Kidney tubule cell (primary cell): Measurements from ENCODE around the gene CYTH1.

Experiments used
- DNase-seq: peaks from one replicate; pipeline ENCODE4 v3.0.0-alpha.2; 2018; ENCODE audit warnings: low spot score

CYTH1 gene

DNA sequence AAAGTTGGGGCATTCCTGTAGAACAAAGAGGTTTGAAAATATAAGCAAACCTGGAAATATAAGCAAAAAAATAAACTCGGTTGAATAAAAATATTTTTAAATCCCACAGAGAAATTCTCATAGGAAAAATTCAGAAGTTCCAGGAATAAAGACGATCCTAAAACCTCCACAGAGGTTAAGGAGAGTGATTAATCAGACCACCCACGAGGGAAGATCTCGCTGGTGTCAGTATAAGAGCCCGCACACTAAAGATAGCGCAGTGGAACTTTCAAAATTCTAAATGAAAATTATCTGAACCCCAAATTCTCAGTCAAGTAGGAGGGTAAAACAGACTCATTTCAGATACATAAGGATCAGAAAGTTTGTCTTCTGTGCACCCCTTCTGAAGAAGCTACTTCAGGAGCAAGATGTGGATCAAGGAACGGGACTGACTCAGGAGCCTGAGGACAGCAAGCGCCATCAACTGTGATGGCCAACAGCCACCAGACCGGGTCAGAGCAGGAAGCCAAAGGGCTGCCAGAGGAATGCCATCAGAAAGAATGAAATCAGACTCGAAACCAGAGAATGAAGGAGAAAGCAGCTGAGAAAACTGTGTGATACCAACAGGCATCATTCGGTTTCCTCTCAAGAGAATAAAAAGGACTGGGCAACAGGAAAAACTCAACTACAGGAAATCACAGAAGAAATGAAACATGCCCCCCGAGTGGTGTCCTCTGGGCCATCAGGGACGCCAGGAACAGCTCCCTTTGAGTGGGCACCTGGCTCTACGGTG lies 66.9 kb downstream of the CYTH1 start:
- no peak for DNase-seq

GRCh38 chr17:78714534-78714933 lies 67.5 kb downstream of the CYTH1 start:
- no peak for DNase-seq

DNA sequence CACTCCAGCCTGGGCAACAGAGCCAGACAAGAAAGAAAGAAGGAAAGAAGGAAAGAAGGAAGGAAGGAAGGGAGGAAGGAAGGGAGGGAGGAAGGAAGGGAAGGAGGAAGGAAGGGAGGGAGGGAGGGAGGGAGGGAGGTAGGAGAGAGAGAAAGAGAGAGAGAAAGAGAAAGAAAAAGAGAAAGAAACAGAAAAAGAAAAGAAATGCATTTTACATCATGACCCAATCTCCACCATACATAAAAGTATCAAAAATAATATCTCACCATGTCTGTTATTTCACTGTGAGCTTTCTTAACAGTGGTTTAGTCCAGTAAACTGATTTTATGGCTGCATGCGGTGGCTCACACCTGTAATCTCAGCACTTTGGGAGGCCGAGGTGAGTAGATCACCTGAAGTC lies 70.0 kb downstream of the CYTH1 start:
- no peak for DNase-seq

GRCh38 chr17:78710607-78711006 lies 71.5 kb downstream of the CYTH1 start:
- DNase-seq, result no peak

GRCh38 chr17:78709751-78710181 lies 72.3 kb downstream of the CYTH1 start:
- DNase-seq, result no peak

- peak; percentile 56 for DNase-seq
These were observed 72.9 kb downstream of the CYTH1 start for GRCh38 chr17:78709119-78709681.

GRCh38 chr17:78708510-78708973 lies 73.5 kb downstream of the CYTH1 start:
- DNase-seq, result peak; percentile 84

- DNase-seq, result no peak
These were observed 74.2 kb downstream of the CYTH1 start for GRCh38 chr17:78707923-78708322.

DNA sequence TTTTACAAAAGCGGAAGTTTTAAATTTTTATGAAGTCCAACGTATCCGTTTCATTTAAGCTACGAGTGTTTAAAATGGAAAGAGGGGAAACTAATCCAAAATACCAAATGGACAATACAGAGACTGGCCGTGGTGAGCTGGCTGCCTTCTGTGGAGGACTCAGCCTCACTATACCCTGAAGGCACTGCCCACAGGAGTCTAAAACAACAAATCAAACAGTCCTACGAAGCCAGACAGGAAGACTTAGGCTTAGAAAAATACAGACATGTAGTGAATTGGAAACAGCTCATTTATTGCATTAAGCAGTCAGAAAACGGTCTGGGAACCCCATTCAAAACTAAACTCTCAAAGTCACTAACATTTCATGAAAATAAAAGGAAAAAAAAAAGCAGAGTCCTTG lies 75.1 kb downstream of the CYTH1 start:
- peak; percentile 74 for DNase-seq

GRCh38 chr17:78706271-78706915 lies 75.7 kb downstream of the CYTH1 start:
- DNase-seq, result peak; percentile 97

GRCh38 chr17:78705071-78705470 lies 77.0 kb downstream of the CYTH1 start:
- no peak for DNase-seq

DNA sequence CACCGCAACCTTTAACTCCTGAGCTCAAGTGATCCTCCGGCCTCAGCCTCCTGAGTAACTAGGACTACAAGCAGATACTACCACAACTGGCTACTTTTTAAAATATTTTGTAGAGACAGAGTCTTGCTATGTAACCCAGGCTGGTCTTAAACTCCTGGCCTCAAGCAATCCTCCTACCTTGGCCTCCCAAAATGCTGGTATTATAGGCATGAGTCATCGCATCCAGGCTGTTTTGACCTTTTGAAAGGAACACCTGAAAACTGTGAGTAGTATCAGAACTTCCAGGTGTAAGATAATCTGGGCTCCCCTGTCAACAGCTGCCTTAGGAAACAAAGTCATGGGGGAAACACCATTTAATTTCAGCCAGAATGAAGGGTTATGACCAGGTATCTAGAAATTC lies 77.5 kb downstream of the CYTH1 start:
- DNase-seq, result no peak

GRCh38 chr17:78697554-78698343 lies 84.3 kb downstream of the CYTH1 start:
- DNase-seq, result no peak

- DNase-seq, result no peak
These were observed 85.0 kb downstream of the CYTH1 start for GRCh38 chr17:78697122-78697521.

DNA sequence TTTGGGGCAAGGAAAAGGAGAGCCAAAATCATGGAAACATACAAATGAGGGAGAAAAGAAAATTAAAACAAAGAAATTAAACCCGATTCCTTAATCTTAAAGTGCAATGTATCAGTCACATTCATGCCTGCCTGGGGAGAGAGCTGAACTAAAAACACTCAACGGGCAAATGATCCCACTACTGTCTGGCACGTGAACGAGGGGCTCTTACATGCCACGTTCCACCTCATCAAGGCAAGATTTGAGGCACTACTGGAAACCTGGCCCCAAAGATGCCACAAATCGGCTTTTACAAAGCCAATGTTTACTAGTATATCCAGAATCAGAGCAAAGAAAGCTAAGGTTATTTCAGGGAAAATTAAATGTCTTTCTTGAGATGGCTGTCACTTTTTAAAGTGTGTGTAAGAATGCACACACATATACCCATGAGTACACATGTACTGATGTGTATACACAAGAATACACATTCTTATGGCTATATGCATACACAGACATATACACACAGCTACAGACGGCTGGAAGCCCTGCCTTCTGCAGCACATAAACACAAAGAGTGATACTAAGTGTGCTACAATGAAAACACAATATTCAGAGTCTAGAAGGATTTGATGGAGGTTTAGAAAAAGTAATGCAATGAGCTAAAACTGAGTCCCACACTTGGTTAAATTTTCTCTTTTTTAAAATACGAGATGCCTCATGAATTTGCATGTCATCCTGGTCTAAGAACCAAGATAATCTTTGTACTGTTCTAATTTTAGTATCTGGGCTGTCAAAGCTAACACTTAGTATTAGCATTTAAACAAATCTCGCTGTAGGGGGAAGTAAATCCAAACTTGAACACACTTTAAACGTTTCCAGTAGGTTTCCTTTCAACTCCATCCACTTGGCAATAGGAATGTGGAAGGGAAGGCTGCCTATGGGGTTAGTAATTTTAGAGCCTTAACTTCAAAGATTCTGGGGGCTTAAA lies 85.8 kb downstream of the CYTH1 start:
- no peak for DNase-seq

DNA sequence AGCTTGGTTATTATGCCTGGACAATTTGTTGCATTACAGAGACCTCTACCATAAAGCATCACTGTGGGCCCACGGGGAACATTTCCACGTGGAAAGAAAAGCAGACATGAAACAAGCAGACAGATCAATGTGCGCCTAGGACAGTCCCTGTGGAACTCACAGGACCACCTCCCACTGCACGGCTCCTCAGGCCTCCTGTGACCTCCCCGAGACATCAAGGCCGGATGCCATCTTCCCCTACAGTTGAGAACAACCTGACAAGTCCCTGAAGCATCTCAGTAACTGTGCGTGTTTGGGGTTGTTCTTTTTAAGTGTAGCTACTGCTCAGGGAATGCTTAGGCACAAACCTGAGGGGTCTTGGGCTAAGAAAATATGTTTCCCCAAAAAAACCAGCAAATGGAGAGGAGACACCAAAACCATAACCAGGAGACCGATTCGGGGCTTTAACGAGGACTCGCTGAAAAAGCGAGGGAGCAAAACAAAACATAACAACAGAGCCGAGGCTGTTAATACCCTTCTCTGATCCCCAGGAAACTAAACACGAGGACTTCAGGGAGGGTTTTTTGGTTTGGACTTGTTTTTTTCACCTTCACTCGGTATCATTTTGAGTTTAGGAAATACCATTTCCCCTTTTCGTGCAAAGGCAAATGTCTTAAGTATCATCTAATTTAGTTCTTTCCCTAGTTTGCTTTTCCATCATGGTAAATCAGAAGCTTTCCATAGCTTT lies 87.1 kb downstream of the CYTH1 start:
- DNase-seq, result no peak

DNA sequence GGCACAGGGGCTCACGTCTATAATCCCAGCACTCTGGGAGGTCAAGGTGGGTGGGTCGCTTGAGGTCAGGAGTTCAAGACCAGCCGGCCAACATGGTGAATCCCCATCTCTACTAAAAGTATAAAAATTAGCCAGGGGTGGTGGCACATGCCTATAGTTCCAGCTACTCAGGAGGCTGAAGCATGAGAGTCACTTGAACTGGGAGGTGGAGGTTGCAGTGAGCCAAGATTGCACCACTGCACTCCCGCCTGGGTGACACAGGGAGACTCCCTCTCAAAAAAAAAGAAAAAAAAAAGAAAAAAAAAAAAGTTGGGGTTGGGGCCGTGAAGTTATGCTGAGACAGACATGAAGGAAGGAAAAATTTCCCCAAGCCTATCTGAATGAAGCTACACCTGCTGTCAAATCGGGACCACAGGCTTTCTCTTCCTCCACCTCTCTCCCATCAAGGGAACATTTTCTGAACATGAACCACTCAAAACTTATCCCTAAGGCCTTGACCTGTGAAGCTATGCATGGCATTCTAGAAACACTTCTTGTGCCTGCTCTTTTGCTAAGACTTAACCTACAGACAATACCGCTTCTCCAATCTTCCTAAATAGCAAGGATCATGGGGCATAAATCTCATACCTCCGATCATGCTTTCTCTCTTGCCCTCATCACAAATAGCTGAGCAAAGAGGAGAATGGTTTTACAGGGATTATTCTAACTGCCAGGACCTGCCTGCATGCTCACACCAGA lies 88.6 kb downstream of the CYTH1 start:
- DNase-seq, result no peak

- no peak for DNase-seq
These were observed 89.5 kb downstream of the CYTH1 start for GRCh38 chr17:78692460-78693010.

DNA sequence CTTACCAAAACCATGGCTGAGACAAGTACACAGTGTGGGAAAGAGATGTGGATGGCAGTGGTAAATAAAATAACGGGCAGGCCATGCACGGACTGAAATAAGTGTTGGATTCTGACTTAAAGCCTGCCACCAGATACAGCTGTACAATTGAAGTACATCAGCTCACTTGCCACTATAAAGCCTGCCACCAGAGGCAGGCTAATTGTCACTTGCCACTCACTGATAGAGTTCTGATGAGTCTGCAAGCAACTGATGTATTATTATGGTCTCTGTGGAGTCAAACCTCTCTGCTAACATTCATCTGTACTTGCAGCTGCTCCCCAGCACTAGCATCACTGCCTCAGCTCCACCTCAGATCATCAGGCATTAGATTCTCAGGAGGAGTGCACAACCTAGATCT lies 93.0 kb downstream of the CYTH1 start:
- DNase-seq, result no peak

DNA sequence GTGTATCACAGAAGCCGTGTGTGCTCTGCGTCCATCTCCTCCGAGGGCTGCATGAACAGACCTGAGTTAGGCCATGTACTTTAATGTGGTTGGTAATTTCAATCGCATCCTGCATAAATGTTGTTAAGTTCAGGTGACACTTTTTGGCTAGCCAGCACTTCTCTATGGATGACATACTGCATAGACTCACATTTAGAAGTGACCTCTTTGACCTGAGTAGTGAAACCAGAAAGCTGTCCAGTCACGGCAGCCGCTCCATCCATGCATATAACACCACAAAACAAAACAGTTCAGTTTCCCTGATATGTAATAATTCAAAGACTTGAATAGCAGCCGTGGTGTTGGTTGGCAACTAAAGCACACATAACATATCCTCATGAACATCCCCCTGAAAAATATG lies 94.1 kb downstream of the CYTH1 start:
- DNase-seq, result no peak
